ENCODE results near the gene CLDN22. TPM values are rescaled to one million over a fixed set of nuclear protein-coding genes. Genes with fewer than 3 reads are reported as not detected.

CLDN22 gene
- total RNA-seq, 1 experiment from 2014 or later, result not detected

- no peak for DNase-seq (ENCODE audit: low spot score)
These were observed 35.8 kb downstream of the CLDN22 start for GRCh38 chr4:183284258-183284785.

- DNase-seq (ENCODE audit: low spot score), result no peak
These were observed 44.0 kb downstream of the CLDN22 start for GRCh38 chr4:183276106-183276505.

GRCh38 chr4:183272384-183272783 is 47.7 kb downstream of the CLDN22 start:
- DNase-seq (ENCODE audit: low spot score), result no peak

- DNase-seq (ENCODE audit: low spot score), result no peak
These were observed 51.5 kb downstream of the CLDN22 start for GRCh38 chr4:183268556-183268955.

Other genes with a start within 250 kb of the CLDN22 start
- 22.4 and 27.7 TPM in 2 replicates for gene WWC2, start 221.0 kb downstream of the CLDN22 start, total RNA-seq (2014; rRNA removed; shearing (Covaris generic))
- gene CLDN24, start 2.1 kb upstream of the CLDN22 start, total RNA-seq (2014; rRNA removed; shearing (Covaris generic)), result not detected in 2 replicates
- gene CDKN2AIP, start 124.4 kb upstream of the CLDN22 start, total RNA-seq (2014; rRNA removed; shearing (Covaris generic)), result 23.3 and 25.5 TPM in 2 replicates
- gene ING2, start 184.8 kb upstream of the CLDN22 start, total RNA-seq (2014; rRNA removed; shearing (Covaris generic)), result 16.0 and 16.8 TPM in 2 replicates

Data from A172 (cell line).